OCI-LY3 (cell line): ENCODE results near the gene WDR48.

Experiments used
- CTCF ChIP-seq: fragments of 200-600, 300-600 bp; sonication (generic); IDR thresholded peaks from 2 replicates; pipeline ENCODE4 v1.5.1; 2014; ENCODE audit warnings: antibody characterized with exemption, low read length, low read depth
- EZH2phosphoT487 ChIP-seq: fragments of 200-600 bp; shearing (Covaris generic); IDR thresholded peaks from 2 replicates; pipeline ENCODE4 v1.6.1; 2018; ENCODE audit warnings: antibody characterized with exemption, mixed run types, low read depth

- TF ChIP-seq CTCF, result no peak
- TF ChIP-seq EZH2phosphoT487, result no peak
Measured at GRCh38 chr3:39115870-39116269, 64.1 kb downstream of the WDR48 start.
